ENCODE measurements around the gene RAMAC.
"Not testable (repeated sequence)": the region's sequence is repeated elsewhere in the genome, so short reads cannot be mapped to it uniquely, and the experiment has no call there.

RAMAC gene

GRCh38 chr15:82985688-82986441 lies at the start of gene RAMAC:
Gene RAMAC (plus strand): TSS chr15:82986210. CDS start chr15:82989019, 2,809 bp downstream.
- peak; percentile 86 for DNase-seq (ENCODE audit: low spot score)

DNA sequence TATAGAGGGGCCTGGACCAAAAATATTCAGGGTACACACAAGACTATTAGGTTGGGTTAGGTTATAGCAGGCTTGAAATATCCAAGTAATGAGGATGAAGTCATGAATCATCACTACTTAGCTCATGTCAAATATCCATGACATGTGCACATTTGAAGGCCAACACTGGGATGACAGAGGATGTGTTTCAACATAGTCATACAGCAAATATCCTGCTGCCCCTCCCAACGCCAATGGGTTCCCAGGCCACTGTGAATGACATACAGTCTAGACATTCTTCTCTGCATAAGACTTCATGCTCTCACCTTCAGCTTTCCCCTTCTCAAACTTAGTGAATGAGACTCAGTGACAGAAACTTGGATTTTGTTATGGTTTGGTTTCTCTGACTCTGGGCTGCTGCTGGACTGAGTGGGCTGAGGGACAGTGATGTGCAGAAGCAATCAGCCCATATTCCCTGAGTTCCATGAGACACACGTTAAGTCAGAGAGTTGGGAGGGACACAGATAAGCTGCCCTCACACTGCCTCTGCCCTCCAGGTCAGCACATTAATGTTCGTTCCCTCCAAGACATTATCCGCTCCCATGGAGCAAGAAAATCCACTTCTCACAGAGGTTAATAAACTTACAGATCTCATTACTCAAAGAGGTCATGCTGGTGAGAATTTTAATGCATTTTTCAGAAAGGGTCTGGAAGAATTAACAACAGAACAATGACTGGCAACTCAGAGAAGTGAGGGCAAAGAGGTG lies 48.9 kb upstream of the RAMAC start:
- DNase-seq (ENCODE audit: low spot score) = no peak

DNA sequence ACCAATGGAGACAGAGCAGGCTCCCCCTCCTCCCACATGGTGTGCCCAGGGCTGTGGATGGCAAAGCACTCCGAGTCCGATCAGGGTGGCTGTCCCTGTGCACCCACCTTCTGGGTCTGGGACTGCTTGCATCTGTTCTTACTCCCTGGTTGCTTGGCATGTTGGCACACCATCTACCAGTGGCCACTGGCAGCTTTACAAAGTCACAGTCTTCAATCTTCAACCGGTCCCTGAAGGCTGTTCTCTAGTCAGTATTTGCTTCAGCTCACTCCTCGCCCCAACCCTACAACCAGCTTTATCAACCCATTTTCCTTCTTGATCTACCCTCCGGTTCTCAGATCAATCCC lies 48.3 kb upstream of the RAMAC start:
- no peak for DNase-seq (ENCODE audit: low spot score)

DNA sequence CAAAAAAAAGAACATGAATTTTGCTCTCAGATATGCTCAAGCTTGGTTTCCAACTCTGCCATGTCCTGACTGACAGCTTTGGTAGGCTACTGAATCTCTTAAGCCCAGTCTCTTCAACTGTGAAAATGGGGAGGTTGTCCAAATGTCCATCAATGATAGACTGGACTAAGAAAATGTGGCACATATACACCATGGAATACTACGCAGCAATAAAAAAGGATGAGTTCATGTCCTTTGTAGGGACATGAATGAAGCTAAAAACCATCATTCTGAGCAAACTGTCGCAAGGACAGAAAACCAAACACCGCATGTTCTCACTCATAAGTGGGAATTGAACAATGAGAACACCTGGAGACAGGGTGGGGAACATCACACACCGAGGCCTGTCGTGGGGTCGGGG lies 46.3 kb upstream of the RAMAC start:
- DNase-seq (ENCODE audit: low spot score) = not testable (repeated sequence)

DNA sequence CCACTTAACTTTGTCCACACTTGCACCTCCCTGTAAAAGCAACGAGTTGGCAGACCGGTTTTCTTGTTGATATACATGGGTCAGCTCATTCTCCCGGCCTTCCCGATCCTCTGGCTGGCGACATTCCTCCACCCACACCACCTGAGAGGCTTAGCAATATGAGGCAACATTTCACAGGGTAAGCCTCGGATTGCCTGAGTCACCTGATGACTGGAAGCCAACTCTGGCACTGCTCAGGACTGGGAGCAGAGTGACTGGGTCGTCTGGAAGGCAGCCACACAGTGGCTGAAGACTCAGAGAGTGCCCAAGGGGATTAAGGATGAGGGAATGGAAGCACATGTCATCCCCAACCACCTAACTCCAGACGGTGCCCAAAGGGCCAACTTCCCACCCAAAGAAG lies 43.3 kb upstream of the RAMAC start:
- no peak for DNase-seq (ENCODE audit: low spot score)

DNA sequence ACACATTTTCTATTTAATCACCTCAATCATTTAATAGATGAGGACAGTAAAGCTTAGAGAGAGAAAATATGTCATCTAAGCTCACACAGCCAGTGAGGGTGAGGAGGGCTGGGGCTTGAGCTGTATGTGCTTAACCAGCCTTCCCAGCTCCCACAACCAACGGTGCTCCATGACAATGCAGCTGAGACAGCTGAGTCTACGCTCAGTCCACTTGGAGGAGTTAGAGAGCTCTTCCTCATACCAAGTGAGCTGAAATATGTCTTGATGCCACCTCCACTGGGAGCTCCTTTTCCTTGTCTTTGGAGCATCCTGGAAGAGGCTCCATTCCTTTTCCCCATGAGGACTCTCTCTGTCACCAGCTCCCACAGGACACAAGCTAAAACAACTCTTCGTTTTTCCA lies 42.8 kb upstream of the RAMAC start:
- no peak for DNase-seq (ENCODE audit: low spot score)

DNA sequence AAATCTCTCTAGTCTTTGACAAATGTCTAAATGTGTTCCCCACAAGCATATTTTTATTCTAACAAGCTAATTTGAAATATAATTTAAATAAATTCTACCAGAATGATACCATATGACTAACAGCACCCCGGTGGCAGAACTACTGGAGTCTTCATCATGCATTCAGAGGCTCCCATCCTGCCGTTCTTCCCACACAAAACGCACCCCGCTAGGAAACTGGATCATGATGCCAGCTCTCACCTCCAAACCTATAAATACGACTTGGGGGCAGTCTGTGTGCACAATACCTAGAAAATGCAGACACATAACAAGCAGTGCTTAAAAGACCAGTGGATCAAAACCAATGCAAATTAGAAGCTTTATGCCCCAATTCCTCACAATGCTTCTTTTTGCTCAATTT lies 42.0 kb upstream of the RAMAC start:
- no peak for DNase-seq (ENCODE audit: low spot score)

- no peak for DNase-seq (ENCODE audit: low spot score)
Observed at GRCh38 chr15:82944821-82945220, 41.2 kb upstream of the RAMAC start.

GRCh38 chr15:82945326-82945725 lies 40.7 kb upstream of the RAMAC start:
- DNase-seq (ENCODE audit: low spot score) = no peak

GRCh38 chr15:82946155-82946701 lies 39.8 kb upstream of the RAMAC start:
- no peak for DNase-seq (ENCODE audit: low spot score)

DNA sequence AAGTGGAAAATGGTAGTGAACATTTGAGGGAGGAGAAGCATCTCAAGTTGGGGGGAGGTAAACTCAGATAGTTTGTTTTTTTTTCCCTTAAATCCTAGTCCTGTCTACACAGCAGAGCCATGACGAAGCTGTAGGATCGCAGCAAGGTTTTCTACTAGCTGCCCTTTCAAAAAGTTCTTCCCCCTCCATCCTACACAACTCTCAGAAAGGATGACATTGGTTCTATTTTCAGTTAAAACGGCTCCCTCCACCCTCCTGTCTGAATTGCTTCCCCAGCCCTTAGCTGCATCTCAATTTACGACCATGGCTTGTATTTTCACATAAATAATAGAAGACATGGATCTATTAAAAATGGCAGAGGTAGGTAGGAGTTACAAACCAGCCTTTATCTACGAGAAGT lies 35.7 kb upstream of the RAMAC start:
- DNase-seq (ENCODE audit: low spot score) = no peak

DNA sequence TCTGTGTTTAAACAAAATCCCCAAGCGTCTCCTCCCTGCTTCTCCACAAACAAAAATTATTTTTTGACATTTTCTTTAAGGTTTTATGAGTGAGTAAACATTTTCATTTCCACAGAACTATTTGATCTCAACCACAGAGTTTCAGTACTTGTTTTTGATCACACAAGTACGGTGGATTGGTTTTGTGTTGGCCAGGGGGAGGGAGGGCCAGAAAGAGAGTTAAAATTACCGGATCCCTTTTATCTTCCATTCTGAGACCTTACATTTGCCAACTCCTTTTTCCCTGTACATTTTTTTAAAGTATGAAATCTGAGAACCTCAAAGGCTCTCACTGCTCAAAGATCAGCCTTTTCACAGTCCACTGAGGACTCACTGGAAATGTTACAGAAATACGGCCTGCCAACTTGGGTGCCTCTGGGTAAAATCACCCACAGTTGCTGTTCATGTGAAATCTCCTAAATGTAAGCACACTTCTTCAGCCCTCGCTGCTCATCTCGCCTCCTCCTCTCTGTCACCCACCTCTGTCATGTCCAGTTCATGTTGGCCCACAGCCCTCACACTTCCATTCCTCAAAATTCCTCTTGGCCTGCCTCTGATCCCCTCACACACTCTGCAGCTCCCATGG lies 35.2 kb upstream of the RAMAC start:
- no peak for DNase-seq (ENCODE audit: low spot score)

DNA sequence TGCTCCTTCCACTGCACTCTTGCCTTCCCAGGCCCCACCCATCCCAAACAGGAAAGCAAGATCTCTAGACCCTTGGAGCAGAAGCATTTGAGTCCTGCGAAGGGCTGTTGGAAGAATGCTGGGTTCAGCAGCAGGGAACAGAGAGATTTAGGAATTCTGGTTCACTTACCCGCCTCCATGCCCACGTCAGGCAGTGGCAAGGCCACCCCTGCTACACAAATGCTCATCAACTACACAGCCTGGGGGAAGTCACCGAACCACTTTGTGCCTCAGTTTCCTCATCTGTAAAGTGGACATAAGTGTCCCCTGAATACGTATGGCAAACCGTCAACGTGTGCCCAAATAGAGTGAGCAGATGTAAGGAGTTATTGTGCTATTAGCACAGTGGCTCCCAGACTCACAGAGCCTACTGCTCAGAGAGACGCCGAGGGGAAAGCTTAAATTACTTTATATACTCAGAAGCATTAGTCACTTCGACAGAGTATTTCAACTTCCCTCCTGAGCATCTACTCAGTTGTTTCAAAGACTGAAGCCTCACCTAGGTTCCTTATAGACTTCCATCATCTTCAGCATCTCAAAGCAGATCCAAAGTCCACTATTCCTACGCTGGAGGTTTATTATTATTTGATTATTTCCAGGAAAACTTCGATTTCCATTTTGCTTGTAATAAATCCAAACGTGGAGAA lies 34.4 kb upstream of the RAMAC start:
- no peak for DNase-seq (ENCODE audit: low spot score)

- no peak for DNase-seq (ENCODE audit: low spot score)
Observed at GRCh38 chr15:82952158-82953081, 33.6 kb upstream of the RAMAC start, which contains the start of gene HOMER2. Gene HOMER2 (minus strand): TSS chr15:82952720. CDS start chr15:82952535, 185 bp downstream.

- no peak for DNase-seq (ENCODE audit: low spot score)
Observed at GRCh38 chr15:82958638-82959037, 27.4 kb upstream of the RAMAC start.

- DNase-seq (ENCODE audit: low spot score) = no peak
Observed at GRCh38 chr15:82959423-82959822, 26.6 kb upstream of the RAMAC start.

GRCh38 chr15:82960766-82961165 lies 25.2 kb upstream of the RAMAC start:
- DNase-seq (ENCODE audit: low spot score) = no peak

DNA sequence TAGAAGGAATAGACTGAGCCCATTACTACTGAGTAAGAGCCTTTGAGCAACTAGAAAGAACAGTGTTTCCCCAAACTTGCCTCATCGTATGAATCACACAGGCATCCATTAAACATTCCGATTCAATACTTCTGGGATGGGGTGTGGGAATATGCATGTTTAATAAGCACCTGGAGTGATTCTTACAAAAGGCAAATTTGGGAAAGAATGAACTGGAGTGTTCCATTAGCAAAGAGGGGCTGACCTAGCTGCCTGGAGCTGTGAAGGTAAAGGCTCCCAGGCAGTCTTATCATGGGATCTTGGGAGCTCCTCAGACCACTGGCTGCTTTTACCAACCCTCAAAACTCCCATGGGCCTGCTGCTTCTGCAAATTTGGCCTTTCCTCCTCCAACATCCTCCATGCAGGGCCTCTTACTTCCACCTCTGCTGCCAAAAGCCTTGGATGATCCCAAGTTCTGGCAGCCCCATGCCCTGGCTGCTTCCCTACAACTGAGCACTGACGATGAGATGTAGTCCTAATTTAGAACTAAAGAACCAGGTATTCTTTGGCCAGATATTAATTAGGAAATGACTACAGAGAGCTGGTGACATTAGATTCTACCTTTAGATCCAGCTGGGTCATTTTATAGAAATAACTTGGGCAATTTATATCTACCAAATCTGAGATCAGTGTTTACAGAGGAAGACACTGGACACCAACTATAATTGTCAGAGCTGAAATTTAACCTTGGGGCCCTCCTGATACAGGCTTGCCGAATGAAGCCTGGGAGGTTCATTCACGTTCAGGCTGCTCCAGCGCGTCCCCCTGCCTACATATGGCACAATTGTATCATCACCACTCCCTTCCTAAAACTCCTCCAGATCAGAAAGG lies 22.3 kb upstream of the RAMAC start:
- no peak for DNase-seq (ENCODE audit: low spot score)

DNA sequence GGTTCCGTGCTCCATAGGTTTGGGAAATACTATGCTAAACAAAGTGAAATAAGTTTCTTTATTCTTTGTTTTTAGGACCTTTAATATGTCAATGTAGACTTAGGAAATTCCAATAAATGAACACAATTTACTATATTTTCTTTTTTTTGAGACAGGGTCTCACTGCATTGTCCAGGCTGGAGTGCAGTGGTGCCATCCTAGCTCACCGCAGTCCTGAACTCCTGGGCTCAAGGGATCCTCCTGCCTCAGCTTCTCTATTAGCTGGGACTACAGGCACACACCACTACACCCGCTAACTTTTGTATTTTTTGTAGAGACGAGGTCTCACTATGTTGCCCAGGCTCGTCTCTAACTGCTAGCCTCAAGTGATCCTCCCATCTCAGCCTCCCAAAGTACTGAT lies 21.1 kb upstream of the RAMAC start:
- DNase-seq (ENCODE audit: low spot score) = no peak

DNA sequence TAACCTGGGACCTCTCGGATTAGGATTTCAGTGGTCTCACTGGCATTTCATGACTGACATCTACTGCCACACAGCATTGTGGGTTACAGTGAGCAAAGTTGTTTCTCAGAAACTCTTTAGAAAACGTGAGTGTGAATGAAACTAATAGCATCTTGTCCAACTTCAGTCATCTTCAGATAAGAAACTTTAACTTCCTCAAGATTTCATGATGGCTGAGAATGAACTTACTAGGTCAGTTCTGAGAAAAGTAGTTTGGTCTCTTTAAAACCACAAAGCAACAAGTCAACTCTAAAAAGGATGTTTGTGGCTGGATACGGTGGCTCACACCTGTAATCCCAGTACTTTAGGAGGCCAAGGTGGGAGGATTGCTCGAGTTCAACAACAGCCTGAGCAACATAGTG lies 19.3 kb upstream of the RAMAC start:
- DNase-seq (ENCODE audit: low spot score) = no peak
